ENCODE data around the gene CHAF1B. TPM values are rescaled to one million over a fixed set of nuclear protein-coding genes. Genes with fewer than 3 reads are reported as not detected.

The CHAF1B gene
- total and polyA plus RNA-seq, 8 donors, result 1.5 to 4.6 (median 3.1) TPM

- intact Hi-C loops (cut with DNase I), result no loop called here
- H3K36me3 ChIP-seq, result no peaks in the 10 kb centered on the region
- FAIRE-seq (no peak), DNase-seq (no peak), ATAC-seq (no peak)
- H3K4me3 ChIP-seq, result no peak overlapping the region
- H3K4me1 ChIP-seq, result no peaks in the 10 kb centered on the region
- WGBS, 2 donors, result 90 to 92% methylated on average over 12 of the region's 12 CpGs
- no peaks in the 10 kb centered on the region for H3K27me3 ChIP-seq
- H3K27ac ChIP-seq, result no peak overlapping the region
- no peaks in the 10 kb centered on the region for H3K9me3 ChIP-seq
- TF ChIP-seq CTCF (IDR thresholded peaks at IDR 0.05), result no peak
Measured at GRCh38 chr21:36423771-36424433, 38.7 kb downstream of the CHAF1B start.

- FAIRE-seq (no peak), ATAC-seq (no peak), DNase-seq (no peak)
- WGBS, 2 donors, result 88 to 89% methylated on average over 8 of the region's 8 CpGs
- no peaks in the 10 kb centered on the region for H3K36me3 ChIP-seq
- no peak overlapping the region for H3K27ac ChIP-seq
- intact Hi-C loops (cut with DNase I), result no loop called here
- no peak for TF ChIP-seq CTCF (IDR thresholded peaks at IDR 0.05)
- no peaks in the 10 kb centered on the region for H3K9me3 ChIP-seq
- no peaks in the 10 kb centered on the region for H3K4me1 ChIP-seq
- no peak overlapping the region for H3K4me3 ChIP-seq
- no peaks in the 10 kb centered on the region for H3K27me3 ChIP-seq
Measured at GRCh38 chr21:36424592-36424991, 39.4 kb downstream of the CHAF1B start.

- H3K27ac ChIP-seq, result no peak overlapping the region
- TF ChIP-seq CTCF (IDR thresholded peaks at IDR 0.05), result no peak
- 84 to 85% methylated on average over 9 of the region's 9 CpGs for WGBS, 2 donors
- H3K27me3 ChIP-seq, result no peaks in the 10 kb centered on the region
- DNase-seq (no peak), ATAC-seq (no peak), FAIRE-seq (no peak)
- H3K36me3 ChIP-seq, result no peaks in the 10 kb centered on the region
- H3K9me3 ChIP-seq, result no peaks in the 10 kb centered on the region
- H3K4me3 ChIP-seq, result no peak overlapping the region
- intact Hi-C loops (cut with DNase I), result no loop called here
- no peaks in the 10 kb centered on the region for H3K4me1 ChIP-seq
Measured at GRCh38 chr21:36425286-36425685, 40.1 kb downstream of the CHAF1B start.

- no peaks in the 10 kb centered on the region for H3K4me1 ChIP-seq
- H3K9me3 ChIP-seq, result no peaks in the 10 kb centered on the region
- DNase-seq, result no peak
- no peak for TF ChIP-seq CTCF (IDR thresholded peaks at IDR 0.05)
- intact Hi-C loops (cut with DNase I), result no loop called here
- no peak overlapping the region for H3K4me3 ChIP-seq
- H3K36me3 ChIP-seq, result no peaks in the 10 kb centered on the region
- no peak for ATAC-seq
- WGBS, 2 donors, result 81 to 85% methylated on average over 4 of the region's 4 CpGs
- no peak overlapping the region for H3K27ac ChIP-seq
- no peaks in the 10 kb centered on the region for H3K27me3 ChIP-seq
- FAIRE-seq, result no peak
Measured at GRCh38 chr21:36427502-36427901, 42.3 kb downstream of the CHAF1B start.

GRCh38 chr21:36428761-36429432 is 43.7 kb downstream of the CHAF1B start:
- H3K36me3 ChIP-seq, result no peaks in the 10 kb centered on the region
- H3K27me3 ChIP-seq, result no peaks in the 10 kb centered on the region
- ATAC-seq (no peak), FAIRE-seq (no peak), DNase-seq (no peak)
- 85 to 89% methylated on average over 12 of the region's 12 CpGs for WGBS, 2 donors
- TF ChIP-seq CTCF (IDR thresholded peaks at IDR 0.05), result no peak
- intact Hi-C loops (cut with DNase I), result no loop called here
- no peak overlapping the region for H3K4me3 ChIP-seq
- no peak overlapping the region for H3K27ac ChIP-seq
- no peaks in the 10 kb centered on the region for H3K9me3 ChIP-seq
- H3K4me1 ChIP-seq, result no peaks in the 10 kb centered on the region
